GM12873 (cell line): ENCODE data around the gene SPATA21.

Source experiments
- CTCF ChIP-seq: IDR thresholded peaks from 2 replicates; pipeline ENCODE4 v1.5.1; 2012; ENCODE audit warnings: low read depth, mild to moderate bottlenecking, moderate library complexity, low read length, control low read depth; ENCODE audit not compliant: insufficient read depth; ENCODE audit errors: missing control alignments

SPATA21 gene

GRCh38 chr1:16398371-16398953, 38.8 kb downstream of the SPATA21 start:
- TF ChIP-seq CTCF: no peak

DNA sequence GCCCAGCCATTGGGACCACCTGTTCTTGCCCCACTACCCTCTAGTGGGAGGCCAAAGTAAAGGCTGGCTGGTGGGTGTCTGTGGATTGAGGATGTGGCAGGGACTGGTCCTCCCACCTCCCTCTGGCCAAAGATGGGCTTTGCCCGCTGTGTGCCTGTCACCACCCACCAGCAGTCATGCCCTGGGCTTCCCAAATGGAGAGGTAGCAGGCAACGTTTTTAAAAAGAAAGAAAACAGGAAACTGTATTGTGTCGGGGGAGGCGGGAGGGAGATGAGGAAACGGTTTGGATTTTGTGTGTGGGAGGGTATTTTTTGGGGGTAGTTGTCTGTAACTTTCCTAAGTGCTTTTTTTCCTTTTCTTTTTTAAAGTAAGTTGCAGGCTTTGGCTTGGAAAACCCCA, 40.1 kb downstream of the SPATA21 start:
- TF ChIP-seq CTCF: no peak

DNA sequence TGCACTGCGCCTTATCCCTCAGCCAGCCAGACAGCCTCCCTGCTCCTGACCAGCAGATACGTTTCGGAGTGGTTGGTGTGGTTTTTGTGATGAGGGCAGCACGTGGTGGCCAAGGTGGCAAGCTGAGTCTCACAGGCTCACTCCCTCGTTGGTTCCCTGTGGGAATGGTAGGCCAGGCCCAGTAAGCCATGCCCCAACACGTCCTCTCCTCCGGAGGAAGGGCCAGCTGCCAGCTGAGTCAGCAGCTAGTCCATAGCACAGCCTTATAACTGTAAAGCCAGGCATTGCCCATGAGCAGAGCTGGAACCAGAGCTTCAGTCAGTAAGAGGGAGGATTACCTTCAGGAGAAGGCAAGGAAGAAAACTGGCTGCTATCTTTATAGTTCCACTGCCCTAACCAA, 40.6 kb downstream of the SPATA21 start:
- TF ChIP-seq CTCF: no peak

GRCh38 chr1:16394977-16395376, 42.2 kb downstream of the SPATA21 start:
- TF ChIP-seq CTCF: no peak

GRCh38 chr1:16393570-16394521, 43.4 kb downstream of the SPATA21 start:
- TF ChIP-seq CTCF: no peak

DNA sequence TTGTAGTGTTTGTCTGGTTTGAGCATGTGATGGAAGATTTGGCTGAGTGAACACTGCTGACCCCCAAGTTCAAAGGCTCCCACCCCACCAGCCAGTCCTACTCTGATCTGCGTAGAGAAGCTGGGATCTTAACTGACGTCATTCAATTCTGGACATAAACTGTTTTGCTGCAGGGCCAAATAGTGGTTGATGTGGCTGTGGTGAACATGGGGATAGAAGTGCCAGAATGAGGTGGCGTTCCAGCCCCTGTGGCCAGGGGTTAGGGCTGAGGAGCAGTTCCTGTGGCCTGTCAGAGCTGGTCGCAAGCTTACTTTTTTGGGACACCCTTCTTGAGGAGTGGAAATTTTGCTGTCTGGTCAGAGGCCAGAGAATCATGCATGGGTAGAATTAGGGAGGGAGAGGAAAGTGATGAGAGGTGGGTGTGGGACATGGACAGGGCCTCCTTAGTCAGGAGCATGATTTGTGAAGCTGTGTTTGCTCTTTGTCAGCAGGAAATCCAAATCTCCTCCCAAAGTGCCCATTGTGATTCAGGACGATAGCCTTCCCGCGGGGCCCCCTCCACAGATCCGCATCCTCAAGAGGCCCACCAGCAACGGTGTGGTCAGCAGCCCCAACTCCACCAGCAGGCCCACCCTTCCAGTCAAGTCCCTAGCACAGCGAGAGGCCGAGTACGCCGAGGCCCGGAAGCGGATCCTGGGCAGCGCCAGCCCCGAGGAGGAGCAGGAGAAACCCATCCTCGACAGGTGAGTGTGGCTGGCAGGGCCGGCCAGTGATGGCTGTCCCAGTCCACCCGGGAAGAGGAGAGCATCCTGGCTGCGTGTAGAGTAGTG, 44.3 kb downstream of the SPATA21 start:
- TF ChIP-seq CTCF: no peak

GRCh38 chr1:16391411-16391810, 45.8 kb downstream of the SPATA21 start:
- TF ChIP-seq CTCF: no peak
